ENCODE measurements around the gene UBAP2.

GRCh38 chr9:34010979-34011378, 37.7 kb downstream of the UBAP2 start:
- TF ChIP-seq, protein P1, sequence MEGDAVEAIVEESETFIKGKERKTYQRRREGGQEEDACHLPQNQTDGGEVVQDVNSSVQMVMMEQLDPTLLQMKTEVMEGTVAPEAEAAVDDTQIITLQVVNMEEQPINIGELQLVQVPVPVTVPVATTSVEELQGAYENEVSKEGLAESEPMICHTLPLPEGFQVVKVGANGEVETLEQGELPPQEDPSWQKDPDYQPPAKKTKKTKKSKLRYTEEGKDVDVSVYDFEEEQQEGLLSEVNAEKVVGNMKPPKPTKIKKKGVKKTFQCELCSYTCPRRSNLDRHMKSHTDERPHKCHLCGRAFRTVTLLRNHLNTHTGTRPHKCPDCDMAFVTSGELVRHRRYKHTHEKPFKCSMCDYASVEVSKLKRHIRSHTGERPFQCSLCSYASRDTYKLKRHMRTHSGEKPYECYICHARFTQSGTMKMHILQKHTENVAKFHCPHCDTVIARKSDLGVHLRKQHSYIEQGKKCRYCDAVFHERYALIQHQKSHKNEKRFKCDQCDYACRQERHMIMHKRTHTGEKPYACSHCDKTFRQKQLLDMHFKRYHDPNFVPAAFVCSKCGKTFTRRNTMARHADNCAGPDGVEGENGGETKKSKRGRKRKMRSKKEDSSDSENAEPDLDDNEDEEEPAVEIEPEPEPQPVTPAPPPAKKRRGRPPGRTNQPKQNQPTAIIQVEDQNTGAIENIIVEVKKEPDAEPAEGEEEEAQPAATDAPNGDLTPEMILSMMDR (IDR thresholded peaks at IDR 0.05; ENCODE audit: extremely low read depth in 1 of 2, insufficient read depth in 1 of 2, low read depth in 1 of 2, low read length in 2 of 2) = peak in 1 of 2 donors; percentile 10
- TF ChIP-seq EZH2 (IDR thresholded peaks at IDR 0.05; ENCODE audit: borderline replicate concordance, low read depth, low read length, severe bottlenecking) (no peak), MAX (IDR thresholded peaks at IDR 0.05; ENCODE audit: insufficient read depth, insufficient read length) (no peak), POLR2A (IDR thresholded peaks at IDR 0.05; ENCODE audit: low read depth, low read length) (no peak), POLR2AphosphoS5 (IDR thresholded peaks at IDR 0.05; ENCODE audit: insufficient read depth, low read depth, low read length) (no peak), GATA2 (IDR thresholded peaks at IDR 0.05; ENCODE audit: insufficient read depth, insufficient read length, low read depth, low read length) (no peak), MYC (IDR thresholded peaks at IDR 0.05; ENCODE audit: low read depth, low read length) (no peak), FOS (IDR thresholded peaks at IDR 0.05; ENCODE audit: borderline replicate concordance, insufficient read depth, low read length) (no peak), JUN (IDR thresholded peaks at IDR 0.05; ENCODE audit: borderline replicate concordance, insufficient read depth, insufficient read length, low read depth) (no peak)

Measured in endothelial cell of umbilical vein (primary cell).